ENCODE measurements around the gene EEA1. TPM values are rescaled to one million over a fixed set of nuclear protein-coding genes. Genes with fewer than 3 reads are reported as not detected.

Gene EEA1
- total RNA-seq, 1 donor from 2014 or later = 12.0 TPM

DNA sequence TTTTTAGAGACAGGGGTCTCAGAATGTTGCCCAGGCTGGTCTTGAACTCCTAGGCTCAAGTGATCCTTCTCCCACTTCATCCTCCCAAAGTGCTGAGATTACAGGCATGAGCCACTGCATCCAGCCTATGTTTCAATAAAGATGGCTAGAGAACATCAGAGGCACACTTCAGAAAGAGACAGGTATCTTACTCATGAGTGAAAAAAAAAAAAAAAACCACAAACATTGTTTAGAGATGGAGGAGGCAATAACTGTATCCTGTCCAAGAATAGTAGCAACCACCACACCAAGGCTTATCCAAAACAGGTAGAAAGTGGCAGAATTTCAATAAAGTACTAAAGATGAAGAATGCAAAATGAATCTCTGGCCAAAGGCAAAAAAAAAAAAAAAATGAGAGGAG is 30.3 kb downstream of the EEA1 start:
- H3K36me3 Mint-ChIP-seq (ENCODE audit: unreplicated experiment) = no peaks in the 10 kb centered on the region
- no peak for DNase-seq
- H3K4me3 Mint-ChIP-seq (ENCODE audit: unreplicated experiment) = no peak overlapping the region
- no peaks in the 10 kb centered on the region for H3K4me1 Mint-ChIP-seq (ENCODE audit: low read depth, unreplicated experiment)
- peaks cover 3% of the 10 kb centered on the region for H3K27me3 Mint-ChIP-seq (ENCODE audit: unreplicated experiment)
- H3K9me3 Mint-ChIP-seq (ENCODE audit: unreplicated experiment) = peaks cover 2% of the 10 kb centered on the region
- TF ChIP-seq, protein P1, sequence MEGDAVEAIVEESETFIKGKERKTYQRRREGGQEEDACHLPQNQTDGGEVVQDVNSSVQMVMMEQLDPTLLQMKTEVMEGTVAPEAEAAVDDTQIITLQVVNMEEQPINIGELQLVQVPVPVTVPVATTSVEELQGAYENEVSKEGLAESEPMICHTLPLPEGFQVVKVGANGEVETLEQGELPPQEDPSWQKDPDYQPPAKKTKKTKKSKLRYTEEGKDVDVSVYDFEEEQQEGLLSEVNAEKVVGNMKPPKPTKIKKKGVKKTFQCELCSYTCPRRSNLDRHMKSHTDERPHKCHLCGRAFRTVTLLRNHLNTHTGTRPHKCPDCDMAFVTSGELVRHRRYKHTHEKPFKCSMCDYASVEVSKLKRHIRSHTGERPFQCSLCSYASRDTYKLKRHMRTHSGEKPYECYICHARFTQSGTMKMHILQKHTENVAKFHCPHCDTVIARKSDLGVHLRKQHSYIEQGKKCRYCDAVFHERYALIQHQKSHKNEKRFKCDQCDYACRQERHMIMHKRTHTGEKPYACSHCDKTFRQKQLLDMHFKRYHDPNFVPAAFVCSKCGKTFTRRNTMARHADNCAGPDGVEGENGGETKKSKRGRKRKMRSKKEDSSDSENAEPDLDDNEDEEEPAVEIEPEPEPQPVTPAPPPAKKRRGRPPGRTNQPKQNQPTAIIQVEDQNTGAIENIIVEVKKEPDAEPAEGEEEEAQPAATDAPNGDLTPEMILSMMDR (IDR thresholded peaks at IDR 0.05; ENCODE audit: partially characterized antibody, unreplicated experiment) = no peak
- no peak overlapping the region for H3K27ac Mint-ChIP-seq (ENCODE audit: unreplicated experiment)

DNA sequence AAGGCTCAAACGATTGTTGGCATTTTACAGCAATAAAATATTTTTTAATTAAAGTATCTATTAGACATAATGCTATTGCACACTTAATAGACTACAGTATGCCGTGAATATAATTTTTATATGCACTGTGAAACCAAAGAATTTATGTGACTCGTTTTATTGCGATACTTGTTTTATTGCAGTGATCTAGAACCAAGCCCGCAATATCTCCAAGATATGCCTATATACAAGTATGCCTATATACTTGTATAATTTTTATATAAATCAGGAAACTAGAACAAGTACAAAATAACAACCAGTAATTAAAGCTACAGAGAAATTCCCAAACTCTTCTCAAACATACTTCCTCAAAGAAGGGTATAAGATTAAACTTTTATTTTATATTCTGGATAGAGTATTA is 31.3 kb downstream of the EEA1 start:
- H3K9me3 Mint-ChIP-seq (ENCODE audit: unreplicated experiment) = peaks cover 2% of the 10 kb centered on the region
- no peak overlapping the region for H3K4me3 Mint-ChIP-seq (ENCODE audit: unreplicated experiment)
- H3K4me1 Mint-ChIP-seq (ENCODE audit: low read depth, unreplicated experiment) = no peaks in the 10 kb centered on the region
- H3K27me3 Mint-ChIP-seq (ENCODE audit: unreplicated experiment) = peaks cover 3% of the 10 kb centered on the region
- TF ChIP-seq, protein P1 (IDR thresholded peaks at IDR 0.05; ENCODE audit: partially characterized antibody, unreplicated experiment) = no peak
- no peak for DNase-seq
- no peaks in the 10 kb centered on the region for H3K36me3 Mint-ChIP-seq (ENCODE audit: unreplicated experiment)
- no peak overlapping the region for H3K27ac Mint-ChIP-seq (ENCODE audit: unreplicated experiment)

DNA sequence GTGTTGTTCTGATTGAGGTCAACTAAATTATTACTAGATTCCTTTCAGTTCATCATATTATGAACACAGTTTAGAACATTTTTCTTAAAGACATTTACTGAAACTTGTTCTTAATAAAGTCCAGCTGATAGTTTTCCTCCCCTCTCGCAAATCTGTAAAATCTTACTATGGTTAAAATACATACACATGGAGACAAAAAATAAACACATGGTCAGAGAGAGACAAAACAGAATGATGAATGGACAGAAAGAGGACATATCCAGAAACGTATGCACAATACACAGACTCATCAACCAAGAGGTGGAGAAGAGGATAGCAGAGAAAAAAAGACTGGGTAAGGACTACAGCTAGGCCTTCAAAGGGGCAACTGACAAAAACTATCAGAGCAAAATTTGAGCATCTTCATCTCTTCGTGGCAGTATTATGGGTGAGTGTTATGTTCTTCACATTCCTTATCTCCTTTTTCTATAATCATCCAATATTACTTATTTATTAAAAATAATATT is 38.4 kb downstream of the EEA1 start:
- Mint-ChIP-seq H3K36me3 (ENCODE audit: unreplicated experiment) (no peaks in the 10 kb centered on the region), H3K9me3 (ENCODE audit: unreplicated experiment) (peaks cover 2% of the 10 kb centered on the region), H3K27ac (ENCODE audit: unreplicated experiment) (no peak overlapping the region), H3K4me1 (ENCODE audit: low read depth, unreplicated experiment) (peaks cover 2% of the 10 kb centered on the region), H3K4me3 (ENCODE audit: unreplicated experiment) (no peak overlapping the region), H3K27me3 (ENCODE audit: unreplicated experiment) (peaks cover 2% of the 10 kb centered on the region)
- DNase-seq = no peak
- TF ChIP-seq, protein P1 (IDR thresholded peaks at IDR 0.05; ENCODE audit: partially characterized antibody, unreplicated experiment) = no peak

DNA sequence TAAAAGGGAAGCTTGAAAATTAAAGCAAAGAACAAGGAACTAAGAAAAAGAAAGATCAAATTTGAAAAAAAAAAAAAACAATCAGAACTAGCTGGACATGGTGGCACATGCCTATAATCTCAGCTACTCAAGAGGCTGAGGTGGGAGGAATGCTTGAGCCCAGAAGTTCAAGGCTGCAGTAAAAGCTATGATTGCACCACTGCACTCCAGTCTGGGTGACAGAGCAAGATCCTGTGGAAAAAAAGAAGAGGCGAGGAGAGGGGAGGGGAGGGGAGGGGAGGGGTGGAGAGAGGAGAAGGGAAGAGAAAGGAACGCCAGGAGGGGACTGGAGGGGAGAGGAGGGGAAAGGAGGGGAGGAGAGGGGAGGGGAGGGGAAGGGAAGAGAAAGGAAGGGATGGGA is 43.0 kb downstream of the EEA1 start:
- TF ChIP-seq, protein P1 (IDR thresholded peaks at IDR 0.05; ENCODE audit: partially characterized antibody, unreplicated experiment) = no peak
- H3K9me3 Mint-ChIP-seq (ENCODE audit: unreplicated experiment) = peaks cover 2% of the 10 kb centered on the region
- no peak for DNase-seq
- peaks cover 6% of the 10 kb centered on the region for H3K4me1 Mint-ChIP-seq (ENCODE audit: low read depth, unreplicated experiment)
- no peak overlapping the region for H3K27ac Mint-ChIP-seq (ENCODE audit: unreplicated experiment)
- no peak overlapping the region for H3K4me3 Mint-ChIP-seq (ENCODE audit: unreplicated experiment)
- peaks cover 2% of the 10 kb centered on the region for H3K27me3 Mint-ChIP-seq (ENCODE audit: unreplicated experiment)
- no peaks in the 10 kb centered on the region for H3K36me3 Mint-ChIP-seq (ENCODE audit: unreplicated experiment)

DNA sequence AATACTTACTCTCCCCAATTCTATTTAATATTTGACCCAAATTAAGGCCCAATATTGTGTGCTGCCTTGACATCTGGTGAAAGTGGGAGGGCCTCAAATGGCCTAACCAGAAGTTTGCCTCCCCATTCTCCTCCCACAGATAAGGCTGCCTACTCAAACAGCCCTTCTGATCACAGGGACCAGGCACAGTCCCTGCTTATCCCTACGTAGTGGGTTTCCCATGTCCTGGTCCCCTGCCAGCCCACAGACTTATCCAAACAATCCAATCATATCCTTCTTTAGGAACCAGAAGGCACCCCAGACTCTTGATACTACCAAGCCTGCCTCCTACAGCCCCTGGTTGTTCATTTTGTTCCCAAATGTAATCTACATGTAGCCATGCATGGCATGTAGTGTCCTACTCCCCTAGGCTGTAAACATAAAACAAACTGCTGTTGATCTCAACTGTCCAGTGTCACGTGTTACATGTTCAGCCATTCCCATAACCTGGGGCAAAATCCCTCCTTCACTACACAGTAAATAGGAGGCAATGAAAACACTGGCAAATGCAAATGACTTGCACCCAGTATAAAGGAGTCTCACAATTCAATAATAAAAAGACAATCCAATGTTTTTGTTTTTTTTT is 49.3 kb downstream of the EEA1 start:
- Mint-ChIP-seq H3K4me3 (ENCODE audit: unreplicated experiment) (no peak overlapping the region), H3K36me3 (ENCODE audit: unreplicated experiment) (peaks cover 14% of the 10 kb centered on the region)
- DNase-seq = no peak

More for the DNA sequence above, 49.3 kb downstream of the EEA1 start:
- TF ChIP-seq, protein P1 (IDR thresholded peaks at IDR 0.05; ENCODE audit: partially characterized antibody, unreplicated experiment) = no peak
- Mint-ChIP-seq H3K9me3 (ENCODE audit: unreplicated experiment) (peaks cover 8% of the 10 kb centered on the region), H3K27me3 (ENCODE audit: unreplicated experiment) (no peaks in the 10 kb centered on the region), H3K27ac (ENCODE audit: unreplicated experiment) (no peak overlapping the region), H3K4me1 (ENCODE audit: low read depth, unreplicated experiment) (no peaks in the 10 kb centered on the region)
